ENCODE results near the gene STXBP4. TPM values are rescaled to one million over a fixed set of nuclear protein-coding genes. Genes with fewer than 3 reads are reported as not detected.

STXBP4 gene
- total and polyA plus RNA-seq, 4 donors: 5.1 to 22.8 (median 13.7) TPM

DNA sequence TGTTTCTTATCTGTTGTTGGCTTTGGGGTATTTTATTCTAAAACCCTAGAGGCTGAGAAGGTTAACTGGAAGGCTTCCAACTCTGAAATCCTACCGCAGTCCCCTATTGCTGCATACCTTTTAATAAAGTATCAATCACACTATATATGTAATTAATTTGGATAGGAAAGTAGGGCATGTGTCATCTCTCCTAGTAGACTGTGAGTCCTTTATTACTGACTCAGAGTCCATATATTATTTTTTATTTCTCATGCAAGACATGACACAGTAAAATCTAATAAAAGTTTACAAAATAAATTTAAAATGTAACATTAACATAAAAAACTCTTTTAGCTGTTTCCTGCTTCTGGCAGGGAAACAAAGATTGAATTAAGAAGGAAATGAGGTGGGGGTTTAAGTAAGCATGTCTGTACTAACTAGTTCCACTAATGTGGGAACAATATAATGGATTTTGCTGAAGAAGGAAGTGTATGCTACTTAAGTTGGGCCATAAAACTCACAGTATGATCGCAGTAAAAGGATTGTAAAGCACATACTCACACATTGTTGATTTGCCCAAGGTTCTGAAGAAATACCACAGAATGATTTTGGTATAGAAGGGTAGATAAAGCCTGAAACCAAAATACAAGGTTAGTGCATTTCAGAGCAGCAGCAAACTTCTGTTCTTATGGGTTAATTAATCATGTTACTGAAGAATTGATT is 198.6 kb downstream of the STXBP4 start:
- H3K27me3 ChIP-seq (ENCODE audit: control insufficient read depth, insufficient read depth, low read length): no peaks in the 10 kb centered on the region
- no peaks in the 10 kb centered on the region for H3K9me3 ChIP-seq (ENCODE audit: control insufficient read depth, insufficient read depth, low read length)
- WGBS (ENCODE audit: insufficient coverage): no CpG with 5 or more reads among the region's 2 CpGs
- peak in 1 of 6 donors; percentile 88 for DNase-seq (ENCODE audit: low read depth in 4 of 6, low spot score in 6 of 6)
- H3K36me3 ChIP-seq (ENCODE audit: control insufficient read depth, insufficient read depth, low read length): no peaks in the 10 kb centered on the region
- H3K4me1 ChIP-seq (ENCODE audit: control insufficient read depth, insufficient read depth, low read length): no peaks in the 10 kb centered on the region
- H3K27ac ChIP-seq (ENCODE audit: low read depth, low read length): no peak overlapping the region
- no peak overlapping the region for H3K4me3 ChIP-seq (ENCODE audit: low read depth, low read length)

DNA sequence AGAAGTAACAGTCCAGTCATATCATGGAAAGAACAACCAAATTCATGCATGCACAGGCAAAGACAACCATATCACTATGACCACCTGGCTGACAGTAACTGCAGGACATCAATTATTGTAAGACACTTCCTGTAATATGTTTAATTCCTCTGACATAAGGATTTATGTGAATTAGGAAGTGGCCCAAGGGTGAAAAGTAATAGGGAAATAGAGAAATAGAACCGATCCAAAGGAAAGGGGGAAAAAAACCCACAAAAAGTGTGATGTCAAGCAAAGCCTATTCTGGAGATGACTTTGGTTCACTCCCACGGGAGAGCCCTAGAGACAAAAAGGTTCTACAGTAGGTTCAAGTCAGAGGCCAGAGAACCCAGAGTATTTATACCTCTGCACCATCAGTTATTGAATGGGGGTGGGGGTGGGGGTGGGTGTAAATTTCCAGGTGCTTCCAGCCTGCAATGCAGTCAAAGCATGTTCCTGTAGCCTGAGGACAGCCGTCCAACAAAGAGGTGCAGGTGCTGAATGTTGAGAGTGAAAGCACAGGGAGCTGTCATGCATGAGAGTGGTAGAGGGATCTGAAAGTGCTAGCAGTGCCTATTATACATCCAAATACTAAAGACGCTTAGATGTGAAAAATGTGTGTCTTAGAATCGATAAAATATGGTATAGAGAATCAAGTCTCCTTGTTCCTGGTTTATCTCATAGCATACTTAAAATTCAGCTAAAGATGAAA is 200.6 kb downstream of the STXBP4 start:
- Histone ChIP-seq H3K27ac (ENCODE audit: low read depth, low read length) (no peak overlapping the region), H3K36me3 (ENCODE audit: control insufficient read depth, insufficient read depth, low read length) (no peaks in the 10 kb centered on the region), H3K9me3 (ENCODE audit: control insufficient read depth, insufficient read depth, low read length) (peaks cover 3% of the 10 kb centered on the region), H3K4me1 (ENCODE audit: control insufficient read depth, insufficient read depth, low read length) (no peaks in the 10 kb centered on the region), H3K27me3 (ENCODE audit: control insufficient read depth, insufficient read depth, low read length) (no peaks in the 10 kb centered on the region), H3K4me3 (ENCODE audit: low read depth, low read length) (no peak overlapping the region)
- 79% methylated on average over 3 of the region's 5 CpGs for WGBS (ENCODE audit: insufficient coverage)
- no peak for DNase-seq (ENCODE audit: low read depth in 4 of 6, low spot score in 6 of 6)

DNA sequence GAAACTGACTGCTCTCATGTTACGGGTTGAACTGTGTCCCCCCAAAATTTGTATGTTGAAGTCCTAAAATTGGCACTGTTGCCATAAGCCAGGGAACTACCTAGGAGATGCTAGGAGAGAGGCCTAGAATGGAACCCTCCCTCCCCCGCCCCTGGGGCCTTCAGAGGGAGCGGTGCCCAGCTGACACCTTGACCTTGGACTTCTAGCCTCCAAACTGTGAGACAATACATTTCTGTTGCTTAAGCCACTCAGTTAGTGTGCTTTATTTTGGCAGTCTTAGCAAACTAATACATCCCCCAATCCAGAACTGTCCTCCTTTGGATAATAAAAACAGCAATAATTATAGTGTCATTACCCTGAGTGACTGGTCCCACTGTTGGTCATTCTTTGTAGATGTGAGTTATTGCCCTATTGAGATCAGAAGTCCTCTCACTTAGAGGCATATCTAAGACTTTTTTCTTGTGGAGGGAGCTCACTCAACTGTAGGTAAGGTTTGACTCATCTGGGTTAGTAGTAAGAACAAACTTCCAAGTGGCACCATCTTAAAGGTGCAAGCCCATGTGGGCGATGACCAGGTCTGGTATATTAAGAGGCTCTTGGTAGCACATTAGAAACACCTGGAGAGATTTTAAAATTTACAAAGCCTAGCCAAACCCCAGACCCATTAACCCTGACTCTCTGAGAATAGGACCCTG is 203.2 kb downstream of the STXBP4 start:
- Histone ChIP-seq H3K4me1 (ENCODE audit: control insufficient read depth, insufficient read depth, low read length) (no peaks in the 10 kb centered on the region), H3K4me3 (ENCODE audit: low read depth, low read length) (no peak overlapping the region), H3K27ac (ENCODE audit: low read depth, low read length) (no peak overlapping the region), H3K9me3 (ENCODE audit: control insufficient read depth, insufficient read depth, low read length) (peaks cover 3% of the 10 kb centered on the region), H3K27me3 (ENCODE audit: control insufficient read depth, insufficient read depth, low read length) (no peaks in the 10 kb centered on the region), H3K36me3 (ENCODE audit: control insufficient read depth, insufficient read depth, low read length) (no peaks in the 10 kb centered on the region)
- WGBS (ENCODE audit: insufficient coverage): 100% methylated on average over 1 of the region's 4 CpGs
- no peak for DNase-seq (ENCODE audit: low read depth in 4 of 6, low spot score in 6 of 6)

GRCh38 chr17:55172612-55173011 is 204.0 kb downstream of the STXBP4 start:
- Histone ChIP-seq H3K36me3 (ENCODE audit: control insufficient read depth, insufficient read depth, low read length) (no peaks in the 10 kb centered on the region), H3K4me1 (ENCODE audit: control insufficient read depth, insufficient read depth, low read length) (no peaks in the 10 kb centered on the region), H3K27ac (ENCODE audit: low read depth, low read length) (no peak overlapping the region), H3K9me3 (ENCODE audit: control insufficient read depth, insufficient read depth, low read length) (peaks cover 3% of the 10 kb centered on the region), H3K4me3 (ENCODE audit: low read depth, low read length) (no peak overlapping the region), H3K27me3 (ENCODE audit: control insufficient read depth, insufficient read depth, low read length) (no peaks in the 10 kb centered on the region)
- DNase-seq (ENCODE audit: low read depth in 4 of 6, low spot score in 6 of 6): no peak
- 100% methylated on average over 1 of the region's 2 CpGs for WGBS (ENCODE audit: insufficient coverage)

DNA sequence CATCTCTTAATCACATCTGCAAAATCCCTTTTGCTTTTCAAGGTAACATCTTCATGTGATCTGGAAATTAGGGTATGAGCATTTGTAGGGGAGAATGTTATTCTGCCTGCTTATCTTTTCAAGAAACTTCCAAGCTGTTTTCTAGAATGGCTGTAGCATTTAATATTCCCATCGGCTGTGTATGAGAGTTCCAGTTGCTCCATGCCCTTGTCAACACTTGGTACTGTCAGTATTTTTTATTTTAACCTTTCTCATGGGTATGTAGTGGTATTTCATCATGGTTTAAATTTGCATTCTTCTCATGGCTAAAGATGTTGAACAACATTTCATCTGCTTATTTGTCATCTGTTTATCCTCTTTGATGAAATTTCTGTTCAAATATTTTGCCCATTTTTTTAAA is 205.6 kb downstream of the STXBP4 start:
- Histone ChIP-seq H3K9me3 (ENCODE audit: control insufficient read depth, insufficient read depth, low read length) (peaks cover 3% of the 10 kb centered on the region), H3K4me1 (ENCODE audit: control insufficient read depth, insufficient read depth, low read length) (no peaks in the 10 kb centered on the region), H3K36me3 (ENCODE audit: control insufficient read depth, insufficient read depth, low read length) (no peaks in the 10 kb centered on the region), H3K4me3 (ENCODE audit: low read depth, low read length) (no peak overlapping the region), H3K27me3 (ENCODE audit: control insufficient read depth, insufficient read depth, low read length) (no peaks in the 10 kb centered on the region), H3K27ac (ENCODE audit: low read depth, low read length) (no peak overlapping the region)
- no CpG with 5 or more reads among the region's 1 CpG for WGBS (ENCODE audit: insufficient coverage)
- DNase-seq (ENCODE audit: low read depth in 4 of 6, low spot score in 6 of 6): no peak

- WGBS (ENCODE audit: insufficient coverage): 82% methylated on average over 6 of the region's 6 CpGs
- Histone ChIP-seq H3K4me3 (ENCODE audit: low read depth, low read length) (no peak overlapping the region), H3K9me3 (ENCODE audit: control insufficient read depth, insufficient read depth, low read length) (peaks cover 3% of the 10 kb centered on the region), H3K27me3 (ENCODE audit: control insufficient read depth, insufficient read depth, low read length) (no peaks in the 10 kb centered on the region), H3K36me3 (ENCODE audit: control insufficient read depth, insufficient read depth, low read length) (no peaks in the 10 kb centered on the region), H3K4me1 (ENCODE audit: control insufficient read depth, insufficient read depth, low read length) (no peaks in the 10 kb centered on the region), H3K27ac (ENCODE audit: low read depth, low read length) (no peak overlapping the region)
- DNase-seq (ENCODE audit: low read depth in 4 of 6, low spot score in 6 of 6): no peak
These were observed 207.3 kb downstream of the STXBP4 start for GRCh38 chr17:55175788-55176427.

DNA sequence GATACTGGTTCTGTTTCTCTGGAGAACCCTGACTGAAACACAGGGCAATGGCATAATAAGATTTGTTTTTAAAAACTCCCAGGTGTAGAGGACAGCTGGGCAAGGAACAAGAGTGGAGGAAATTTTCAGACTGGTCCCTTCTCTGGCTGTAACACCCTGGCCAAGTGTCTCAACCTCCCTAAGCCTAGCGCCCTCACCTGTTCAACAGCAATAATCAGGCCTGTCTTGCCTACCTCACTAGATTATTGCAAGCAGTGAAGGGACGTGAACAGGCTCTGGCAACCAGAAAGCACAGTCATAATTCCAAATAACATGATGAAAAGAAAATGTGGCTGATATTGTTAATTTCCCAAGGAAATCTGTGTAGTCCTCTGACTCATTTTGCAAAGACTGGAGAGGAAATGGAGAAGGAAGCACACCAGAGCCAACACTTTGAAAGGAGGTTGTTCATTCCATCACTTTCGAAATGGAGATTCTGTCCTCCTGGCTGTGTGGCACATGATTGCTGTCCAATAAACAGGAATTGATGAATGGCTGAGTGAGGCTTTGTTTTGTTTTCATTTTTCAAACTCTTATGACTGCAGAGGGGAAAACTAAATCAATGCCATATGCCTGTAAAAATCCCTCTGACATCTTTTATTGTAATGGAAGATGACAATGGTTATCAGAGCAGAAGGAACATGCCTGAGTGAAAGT is 208.7 kb downstream of the STXBP4 start:
- Histone ChIP-seq H3K9me3 (ENCODE audit: control insufficient read depth, insufficient read depth, low read length) (peaks cover 3% of the 10 kb centered on the region), H3K4me1 (ENCODE audit: control insufficient read depth, insufficient read depth, low read length) (no peaks in the 10 kb centered on the region), H3K27ac (ENCODE audit: low read depth, low read length) (no peak overlapping the region), H3K27me3 (ENCODE audit: control insufficient read depth, insufficient read depth, low read length) (no peaks in the 10 kb centered on the region), H3K36me3 (ENCODE audit: control insufficient read depth, insufficient read depth, low read length) (no peaks in the 10 kb centered on the region), H3K4me3 (ENCODE audit: low read depth, low read length) (no peak overlapping the region)
- peak in 1 of 6 donors; percentile 60 for DNase-seq (ENCODE audit: low read depth in 4 of 6, low spot score in 6 of 6)
- 67% methylated on average over 1 of the region's 3 CpGs for WGBS (ENCODE audit: insufficient coverage)

DNA sequence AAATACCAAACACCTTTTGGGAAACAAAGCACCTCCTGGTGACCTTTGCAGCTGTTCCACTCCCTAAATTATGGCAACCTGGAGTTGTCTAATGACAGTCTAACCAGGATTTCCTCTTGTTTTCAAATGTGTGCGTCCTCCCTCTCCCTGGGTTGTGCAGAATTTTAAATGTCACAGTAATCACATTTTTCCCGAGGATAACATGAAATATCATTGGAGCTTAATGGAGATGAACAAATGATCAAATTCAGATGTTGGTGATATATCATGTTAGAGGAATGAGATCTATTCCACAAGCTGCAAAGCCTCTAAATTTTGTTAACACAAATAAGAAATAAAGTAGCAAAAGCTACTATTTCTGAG is 209.3 kb downstream of the STXBP4 start:
- no peaks in the 10 kb centered on the region for H3K27me3 ChIP-seq (ENCODE audit: control insufficient read depth, insufficient read depth, low read length)
- no peak for DNase-seq (ENCODE audit: low read depth in 4 of 6, low spot score in 6 of 6)
- H3K9me3 ChIP-seq (ENCODE audit: control insufficient read depth, insufficient read depth, low read length): peaks cover 3% of the 10 kb centered on the region
- WGBS (ENCODE audit: insufficient coverage): no CpG with 5 or more reads among the region's 2 CpGs
- H3K36me3 ChIP-seq (ENCODE audit: control insufficient read depth, insufficient read depth, low read length): no peaks in the 10 kb centered on the region
- no peak overlapping the region for H3K4me3 ChIP-seq (ENCODE audit: low read depth, low read length)
- H3K4me1 ChIP-seq (ENCODE audit: control insufficient read depth, insufficient read depth, low read length): no peaks in the 10 kb centered on the region
- no peak overlapping the region for H3K27ac ChIP-seq (ENCODE audit: low read depth, low read length)
